ENCODE measurements around the gene NT5C1A.

DNA sequence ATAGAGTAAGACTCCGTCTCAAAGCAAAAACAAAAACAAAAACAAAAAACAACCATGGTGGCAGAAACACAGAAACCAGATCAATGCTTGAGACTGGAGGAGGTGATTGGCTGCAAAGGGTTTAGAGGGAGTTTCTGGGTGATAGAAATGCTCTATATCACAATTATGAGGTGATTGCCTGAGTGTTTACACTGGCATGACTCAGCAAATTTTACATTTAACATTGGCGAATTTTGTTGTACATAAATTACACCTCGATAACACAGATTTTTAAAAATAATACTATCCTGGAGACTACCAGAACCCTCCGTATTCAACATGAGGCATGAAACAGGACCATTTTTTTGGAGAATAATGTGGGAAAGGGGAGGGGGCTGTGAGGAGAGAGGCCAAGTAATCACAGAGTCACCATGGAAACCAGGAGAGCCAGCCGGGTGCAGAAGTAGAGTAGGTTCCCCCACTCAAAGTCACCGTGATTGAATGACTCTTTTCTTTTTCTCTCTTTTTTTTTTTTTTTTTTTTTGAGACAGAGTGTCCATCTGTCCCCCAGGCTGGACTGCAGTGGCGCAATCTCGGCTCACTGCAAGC, 56.7 kb downstream of the NT5C1A start:
- TF ChIP-seq, protein P1, sequence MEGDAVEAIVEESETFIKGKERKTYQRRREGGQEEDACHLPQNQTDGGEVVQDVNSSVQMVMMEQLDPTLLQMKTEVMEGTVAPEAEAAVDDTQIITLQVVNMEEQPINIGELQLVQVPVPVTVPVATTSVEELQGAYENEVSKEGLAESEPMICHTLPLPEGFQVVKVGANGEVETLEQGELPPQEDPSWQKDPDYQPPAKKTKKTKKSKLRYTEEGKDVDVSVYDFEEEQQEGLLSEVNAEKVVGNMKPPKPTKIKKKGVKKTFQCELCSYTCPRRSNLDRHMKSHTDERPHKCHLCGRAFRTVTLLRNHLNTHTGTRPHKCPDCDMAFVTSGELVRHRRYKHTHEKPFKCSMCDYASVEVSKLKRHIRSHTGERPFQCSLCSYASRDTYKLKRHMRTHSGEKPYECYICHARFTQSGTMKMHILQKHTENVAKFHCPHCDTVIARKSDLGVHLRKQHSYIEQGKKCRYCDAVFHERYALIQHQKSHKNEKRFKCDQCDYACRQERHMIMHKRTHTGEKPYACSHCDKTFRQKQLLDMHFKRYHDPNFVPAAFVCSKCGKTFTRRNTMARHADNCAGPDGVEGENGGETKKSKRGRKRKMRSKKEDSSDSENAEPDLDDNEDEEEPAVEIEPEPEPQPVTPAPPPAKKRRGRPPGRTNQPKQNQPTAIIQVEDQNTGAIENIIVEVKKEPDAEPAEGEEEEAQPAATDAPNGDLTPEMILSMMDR (IDR thresholded peaks at IDR 0.05), result no peak
- TF ChIP-seq POLR2A (IDR thresholded peaks at IDR 0.05), result no peak

Data from heart left ventricle (tissue), 13 donors.